GM15510 (cell line): Measurements from ENCODE around the gene KIAA1671.

Source experiments
- POLR2A ChIP-seq: IDR thresholded peaks from 3 replicates; pipeline ENCODE4 v1.6.1; 2011; ENCODE audit warnings: borderline replicate concordance; ENCODE audit not compliant: insufficient read length; ENCODE audit errors: extremely low read depth

KIAA1671 gene

DNA sequence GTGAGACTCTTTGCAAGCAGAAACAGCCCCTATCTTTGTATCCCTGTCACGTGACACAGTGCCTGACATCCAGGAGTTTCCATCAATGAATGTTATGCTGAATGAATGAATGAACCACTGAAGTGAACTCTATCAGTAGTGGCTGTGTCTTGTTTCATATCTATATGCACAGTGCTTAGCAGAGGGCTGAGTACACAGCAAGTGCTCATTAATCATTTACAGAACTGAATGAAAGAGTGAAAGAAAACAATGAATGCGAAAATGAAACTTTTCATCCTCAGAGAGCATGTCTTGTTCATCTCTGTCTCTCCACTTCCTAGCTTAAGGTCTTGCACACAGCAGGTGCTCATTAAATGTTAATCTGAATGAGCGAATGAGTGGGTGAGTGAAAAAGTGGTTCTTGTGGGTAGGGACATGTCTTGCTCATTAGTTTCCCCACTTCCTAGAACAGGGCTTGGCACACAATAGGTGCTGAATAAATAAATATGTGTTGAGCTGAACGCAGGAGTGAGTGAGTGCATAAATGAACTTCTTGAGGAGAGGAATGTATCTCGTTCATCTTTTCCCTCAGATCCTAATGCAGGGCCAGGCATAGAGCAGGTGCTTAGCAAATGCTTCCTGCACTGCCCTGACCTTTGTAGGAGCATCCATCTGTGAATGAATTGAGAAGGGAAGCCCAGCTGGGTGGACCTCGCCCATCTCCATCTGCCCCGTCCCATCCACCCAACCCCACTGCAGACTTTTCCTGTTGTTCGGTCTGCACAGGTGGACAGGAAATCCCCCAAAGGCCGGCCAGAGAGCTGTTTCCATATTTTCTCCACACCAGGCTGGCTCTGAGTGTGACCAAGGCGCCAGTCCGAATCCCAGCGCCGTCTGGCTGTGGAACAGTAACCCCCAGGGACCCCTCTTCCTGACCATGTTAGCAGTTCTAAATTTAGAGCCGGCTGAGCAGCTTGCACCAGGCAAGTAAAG is 133.7 kb downstream of the KIAA1671 start:
- TF ChIP-seq POLR2A = no peak

DNA sequence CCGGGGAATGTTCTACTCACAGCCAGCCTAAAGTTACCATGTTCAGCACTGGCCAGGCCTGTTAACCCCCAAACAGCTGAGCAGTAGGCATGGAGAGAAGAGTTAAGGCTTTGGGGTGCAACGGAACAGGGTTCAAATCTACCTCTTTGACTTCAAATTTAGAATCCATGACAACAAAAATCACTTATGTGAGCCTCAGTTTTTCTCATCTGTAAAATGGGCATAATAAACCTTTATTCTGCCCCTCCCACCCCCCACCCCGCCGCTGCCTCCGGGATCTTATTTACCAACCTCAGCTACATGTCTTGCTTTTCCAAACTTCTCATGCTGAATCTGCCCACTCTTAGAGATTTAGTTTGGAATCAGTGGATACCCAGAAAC is 134.4 kb downstream of the KIAA1671 start:
- no peak for TF ChIP-seq POLR2A

DNA sequence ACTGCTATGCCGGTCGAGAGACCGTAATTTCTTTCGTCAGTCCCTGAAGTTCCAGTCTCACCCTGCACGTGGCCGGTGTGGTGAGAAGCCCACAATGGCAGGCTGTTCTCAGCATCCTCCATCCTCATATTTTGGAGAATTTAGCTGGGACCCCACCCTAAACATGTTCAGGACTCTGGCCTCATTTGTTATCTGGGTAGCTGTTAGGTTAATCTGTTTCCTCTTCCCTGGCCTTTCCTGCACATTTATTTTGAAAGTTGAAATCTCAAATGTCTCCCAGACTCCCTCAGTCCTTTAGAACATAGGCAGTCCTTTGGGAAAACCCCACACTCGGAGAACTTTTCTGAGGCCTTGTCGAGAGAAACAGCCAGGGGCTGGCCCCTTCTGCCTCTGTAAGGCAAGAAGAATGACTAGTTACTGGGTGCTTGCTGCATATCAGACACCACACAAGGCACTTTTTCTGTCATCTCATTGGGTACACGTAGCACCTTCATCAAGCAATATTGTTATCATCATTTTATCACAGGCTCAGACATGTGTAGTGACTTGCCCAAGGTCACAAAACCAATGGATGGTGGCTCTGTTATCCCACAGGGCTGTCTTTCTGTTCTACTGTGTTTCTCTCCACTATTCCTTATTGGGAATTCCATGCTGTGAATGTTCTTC is 137.8 kb downstream of the KIAA1671 start:
- no peak for TF ChIP-seq POLR2A

DNA sequence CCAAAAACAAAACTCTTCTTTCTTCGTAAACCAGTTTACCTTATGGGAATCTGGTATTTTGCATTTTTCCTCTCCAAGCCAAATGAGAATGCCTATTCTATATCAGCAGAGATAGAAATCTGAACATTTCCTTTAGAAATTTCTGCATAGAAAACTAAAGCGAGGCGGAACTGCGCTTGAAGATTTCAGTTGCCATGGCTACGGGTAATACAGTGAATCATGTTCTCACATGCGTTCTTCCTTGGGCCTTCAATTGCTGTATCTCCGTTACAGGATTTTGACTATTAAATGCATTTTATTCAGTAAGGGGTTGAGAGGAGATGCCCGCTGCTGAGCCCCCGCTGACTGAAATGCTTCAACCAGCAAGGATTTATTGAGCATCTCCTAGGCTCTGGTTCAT is 138.9 kb downstream of the KIAA1671 start:
- no peak for TF ChIP-seq POLR2A

DNA sequence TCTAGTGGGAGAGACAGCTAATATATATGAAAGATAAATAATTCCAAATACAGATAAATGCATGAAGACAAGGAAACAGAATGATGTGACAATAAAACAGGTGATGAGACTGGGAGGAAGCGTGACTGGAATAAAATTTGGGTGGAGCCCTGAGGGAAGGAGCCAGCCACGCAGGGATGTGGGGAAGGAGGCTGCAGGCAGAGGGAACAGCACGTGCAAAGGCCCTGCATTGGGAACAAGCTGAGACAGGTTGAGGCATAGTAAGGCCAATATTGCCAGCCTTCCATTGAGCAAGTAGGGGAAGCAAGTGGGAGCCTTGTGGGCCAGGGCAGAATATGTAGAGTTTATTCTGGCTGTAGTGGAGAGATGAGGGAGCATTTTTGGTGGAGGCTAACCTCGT is 139.6 kb downstream of the KIAA1671 start:
- no peak for TF ChIP-seq POLR2A

DNA sequence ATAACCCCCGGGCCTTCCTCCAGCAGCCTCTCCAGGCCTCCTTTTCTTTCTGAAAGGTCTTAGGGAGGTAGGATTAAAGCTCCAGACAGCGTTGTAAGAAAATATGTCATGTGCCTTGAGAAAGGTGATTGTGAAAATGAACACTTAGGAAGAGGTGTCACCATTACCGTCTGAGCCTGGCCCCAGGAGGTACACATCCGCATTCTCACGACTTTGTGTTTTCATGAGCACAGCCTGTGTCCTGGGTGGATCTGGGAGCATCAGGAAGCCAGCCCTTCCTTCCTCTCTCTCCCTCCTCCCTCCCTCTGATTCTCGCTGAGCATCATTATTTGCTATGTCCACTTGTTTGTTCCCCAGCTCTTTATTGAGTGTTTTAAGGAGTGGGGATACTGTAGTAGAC is 142.1 kb downstream of the KIAA1671 start:
- no peak for TF ChIP-seq POLR2A

DNA sequence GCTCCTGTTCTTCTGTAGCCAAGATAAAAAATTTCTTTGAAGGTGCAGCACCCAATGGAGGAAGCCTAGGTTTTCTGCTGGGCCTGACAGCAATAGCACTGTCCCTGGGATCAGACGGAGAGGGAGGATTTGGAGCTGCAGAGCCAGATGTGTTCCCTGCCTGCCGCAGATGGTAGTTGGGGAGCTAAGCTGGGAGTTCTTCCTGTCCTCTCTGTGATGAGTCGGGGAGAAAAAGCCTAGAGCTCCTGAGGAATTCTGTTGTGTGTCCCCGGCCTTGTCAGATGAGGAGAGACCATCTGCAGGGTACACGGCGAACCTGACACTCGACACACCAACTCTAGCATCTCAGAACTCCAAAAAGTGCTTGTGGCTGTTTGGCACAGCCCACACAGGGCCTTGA is 143.4 kb downstream of the KIAA1671 start:
- TF ChIP-seq POLR2A = no peak

DNA sequence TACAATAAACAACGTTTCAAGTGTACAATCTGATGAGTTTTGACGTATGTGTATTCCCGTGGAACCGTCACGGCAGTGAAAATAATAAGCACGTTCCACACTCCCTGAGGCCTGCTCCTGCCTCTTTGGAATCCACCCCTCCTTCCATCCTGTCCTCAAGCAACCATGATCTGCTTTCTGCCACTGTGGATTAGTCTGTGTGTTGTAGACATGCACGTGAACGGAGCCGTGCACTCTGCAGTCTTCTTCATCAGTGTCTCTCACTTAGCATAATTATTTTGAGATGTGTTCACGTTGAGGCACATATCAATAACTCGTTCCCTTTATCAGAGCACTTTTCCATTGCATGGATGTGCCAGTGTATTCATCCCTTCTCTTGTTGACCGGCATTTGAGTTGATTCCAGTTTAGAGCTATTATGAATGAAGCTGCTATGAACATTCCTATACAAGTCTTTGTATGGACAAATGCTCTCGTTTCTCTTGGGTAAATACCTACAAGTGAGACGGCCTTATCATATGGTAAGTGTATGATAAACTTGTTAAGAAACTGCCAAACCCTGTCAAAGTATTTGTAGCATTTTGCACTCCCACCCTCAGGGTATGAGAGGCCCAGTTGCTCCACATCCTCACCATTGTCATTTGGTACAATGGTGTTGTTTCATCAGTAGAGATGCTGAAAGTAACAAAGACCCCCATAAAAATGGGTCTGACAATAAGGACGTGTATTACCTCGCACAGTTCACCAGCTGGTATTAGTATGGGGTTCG is 144.3 kb downstream of the KIAA1671 start:
- no peak for TF ChIP-seq POLR2A

DNA sequence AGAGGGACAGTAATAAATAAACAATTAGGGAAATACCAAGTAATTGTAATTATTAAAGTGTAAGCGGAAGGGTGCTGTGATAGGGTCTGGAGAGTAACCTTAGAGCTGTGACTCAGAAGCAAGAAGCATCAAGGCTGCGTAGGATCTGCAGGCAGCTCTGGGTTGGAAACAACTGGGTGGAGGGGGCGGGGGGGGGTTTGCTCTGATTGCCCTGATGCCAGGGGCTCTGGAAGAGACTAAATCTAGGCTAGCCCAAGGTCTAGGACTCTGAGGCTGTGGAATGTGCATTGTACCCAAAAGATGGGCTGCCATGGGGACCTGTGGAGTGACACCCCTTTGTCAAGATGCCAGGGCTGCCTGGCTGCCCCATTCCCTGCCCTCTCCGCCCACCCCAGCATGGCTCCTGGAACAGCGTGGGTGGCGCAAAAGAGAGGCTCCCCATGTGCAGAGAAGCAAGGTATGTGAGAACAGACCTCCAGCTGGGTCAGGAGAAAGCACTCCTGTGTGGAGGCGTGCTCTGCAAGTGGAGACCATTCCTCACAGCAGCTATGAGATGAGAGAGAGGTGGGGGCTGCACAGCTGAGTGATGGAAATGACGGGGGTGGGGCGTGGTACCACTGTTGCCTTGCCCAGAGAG is 146.0 kb downstream of the KIAA1671 start:
- TF ChIP-seq POLR2A = no peak

DNA sequence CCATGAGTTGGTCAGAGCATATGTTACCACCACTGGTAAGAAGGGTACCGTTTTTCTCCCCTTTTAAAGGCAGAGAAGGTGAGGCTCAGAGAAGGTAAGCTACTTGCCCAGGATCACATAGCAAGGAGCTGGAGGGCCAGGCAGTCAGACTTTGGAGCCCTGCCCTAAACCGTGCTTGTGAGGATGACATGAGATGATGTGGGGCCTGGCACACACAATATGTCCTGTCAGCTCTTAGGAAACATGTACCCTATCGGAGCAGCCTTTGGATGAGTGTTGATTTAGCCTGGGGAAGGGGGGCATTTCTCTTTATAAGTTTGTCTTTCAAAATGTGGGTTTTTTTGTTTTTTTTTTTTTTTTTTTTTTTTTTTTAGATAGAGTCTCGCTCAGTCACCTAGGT is 146.7 kb downstream of the KIAA1671 start:
- TF ChIP-seq POLR2A = no peak

DNA sequence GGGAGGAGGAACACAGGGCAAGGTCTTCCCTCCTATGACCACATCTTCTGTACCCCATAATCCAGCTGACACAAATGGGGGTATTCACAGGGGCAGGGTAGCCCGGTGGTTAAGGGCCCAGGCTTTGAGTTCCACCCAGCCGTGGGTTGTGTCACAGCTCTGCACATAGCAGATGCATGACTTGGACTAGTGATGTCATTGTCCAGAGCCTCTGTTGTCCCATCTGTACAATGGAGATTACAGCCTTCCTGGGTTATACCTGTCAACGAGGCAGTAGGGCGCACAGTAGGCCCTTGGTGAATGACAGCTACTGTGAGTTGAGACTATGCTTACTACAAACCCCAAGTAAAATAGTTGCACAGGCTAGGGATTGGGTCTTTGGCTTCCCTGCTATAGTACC is 147.9 kb downstream of the KIAA1671 start:
- no peak for TF ChIP-seq POLR2A

DNA sequence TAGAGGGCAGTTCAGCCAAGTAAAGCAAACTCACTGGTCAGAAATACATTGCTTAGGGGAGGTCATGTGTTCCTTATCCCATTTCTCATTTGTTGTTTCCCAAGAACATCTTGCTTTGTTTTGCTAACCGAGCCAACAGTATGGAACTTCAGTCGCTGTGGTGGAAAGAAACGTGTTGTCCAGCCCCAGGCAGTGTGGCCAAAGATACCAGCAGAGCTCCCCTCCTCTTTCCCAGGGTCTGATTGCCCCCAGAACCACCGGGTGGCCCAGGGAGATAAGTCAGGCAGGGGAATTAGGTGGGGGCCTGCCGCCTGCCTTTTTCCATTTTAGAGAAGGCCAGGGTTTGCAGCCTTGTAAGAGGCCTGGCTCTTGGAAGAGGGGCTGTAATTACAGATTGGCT is 148.4 kb downstream of the KIAA1671 start:
- no peak for TF ChIP-seq POLR2A

DNA sequence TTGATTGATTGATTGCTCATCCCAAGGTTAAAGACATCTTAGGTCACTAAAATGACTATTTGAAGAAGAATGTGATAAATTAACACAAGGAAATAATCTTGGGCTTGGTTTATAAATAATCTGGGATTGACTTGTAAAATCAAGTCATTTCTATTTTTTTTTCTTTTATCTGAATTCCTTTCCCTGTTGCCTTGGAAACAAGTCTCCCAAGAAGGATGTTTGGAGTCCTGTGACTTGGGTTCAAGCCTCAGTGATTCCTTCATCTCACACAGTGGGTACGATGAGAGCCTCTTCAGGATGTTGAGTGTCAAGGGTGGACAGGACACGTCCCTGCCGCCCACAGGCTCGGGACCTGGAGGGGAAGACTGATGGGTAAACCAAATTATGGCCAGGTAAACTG is 149.0 kb downstream of the KIAA1671 start:
- no peak for TF ChIP-seq POLR2A

DNA sequence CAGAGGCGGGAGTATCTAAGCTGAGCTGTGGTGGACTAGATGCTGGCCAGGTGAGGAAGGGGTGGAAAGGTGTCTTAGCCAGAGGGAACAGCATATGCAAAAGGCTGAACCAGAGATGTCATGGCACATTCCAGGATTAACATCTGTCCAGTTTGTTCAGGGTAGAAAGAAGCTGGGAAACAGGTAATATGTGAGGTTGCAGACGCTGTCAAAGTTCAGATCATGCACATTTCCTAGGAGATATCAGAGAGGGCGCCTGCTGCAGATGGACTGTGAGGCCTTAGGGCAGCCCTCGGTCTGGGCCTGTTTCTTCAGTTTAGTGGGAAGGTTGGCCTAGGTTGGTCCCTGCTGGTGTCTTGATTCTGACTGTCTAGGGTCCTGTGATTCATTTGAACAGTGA is 149.5 kb downstream of the KIAA1671 start:
- TF ChIP-seq POLR2A = no peak

DNA sequence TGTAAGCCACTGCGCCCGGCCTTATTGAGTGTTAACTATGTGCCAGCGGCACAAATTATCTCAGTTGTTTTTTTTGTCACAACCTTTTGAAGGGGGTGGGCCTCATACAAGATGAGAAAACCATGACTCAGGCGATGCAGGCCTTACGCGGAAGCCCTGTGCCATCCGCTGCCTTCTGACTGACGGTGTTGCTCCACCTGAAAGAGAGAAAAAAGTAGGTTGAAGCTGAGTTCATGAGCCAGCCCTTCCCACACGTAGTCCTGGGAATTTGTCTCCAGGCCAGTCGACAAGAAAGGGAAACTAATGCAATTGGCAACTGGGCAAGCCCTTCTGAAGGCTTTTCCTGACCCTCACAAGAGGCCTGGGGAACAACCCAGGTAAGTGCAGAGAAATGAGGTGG is 150.2 kb downstream of the KIAA1671 start:
- TF ChIP-seq POLR2A = no peak
